Activated CD8-positive, alpha-beta memory T cell treated with anti-CD3 and anti-CD28 coated beads for 4 hours (primary cell): ENCODE results near the gene FAM174B.

Experiments used
- DNase-seq, 2 donors: peaks; one replicate each; pipeline ENCODE4 v3.0.0-alpha.2; 2020; ENCODE audit warnings: low read depth in 2 of 2

The FAM174B gene

GRCh38 chr15:92600856-92601255, 54.7 kb downstream of the FAM174B start:
- no peak for DNase-seq

DNA sequence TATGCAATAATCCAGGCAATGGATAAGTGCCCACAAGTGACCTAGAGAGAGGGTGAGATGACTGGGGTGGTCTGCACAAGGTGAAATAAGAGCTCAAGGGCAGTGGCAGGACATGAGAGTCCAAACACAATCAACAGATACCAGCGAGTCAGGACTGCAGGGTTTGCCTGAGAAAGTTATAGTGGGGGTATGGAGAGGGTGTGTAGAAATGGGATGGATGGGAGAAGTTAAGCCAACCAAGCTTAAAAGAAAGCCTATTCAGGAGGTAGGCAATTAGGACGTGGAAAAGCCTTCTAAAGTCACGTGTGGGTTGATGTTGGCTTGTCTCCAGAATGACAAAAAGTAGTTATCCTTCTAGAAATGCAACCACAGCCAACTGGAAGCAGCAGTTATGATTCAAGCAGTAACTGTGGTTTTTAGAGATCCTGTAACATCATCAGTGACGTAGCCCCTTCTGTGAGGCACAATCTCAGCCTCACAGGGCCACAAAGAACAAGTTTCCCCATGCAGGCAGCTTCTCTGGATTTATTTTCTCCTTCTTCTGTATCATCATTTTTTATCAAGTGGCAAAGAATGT, 56.1 kb downstream of the FAM174B start:
- DNase-seq: no peak

DNA sequence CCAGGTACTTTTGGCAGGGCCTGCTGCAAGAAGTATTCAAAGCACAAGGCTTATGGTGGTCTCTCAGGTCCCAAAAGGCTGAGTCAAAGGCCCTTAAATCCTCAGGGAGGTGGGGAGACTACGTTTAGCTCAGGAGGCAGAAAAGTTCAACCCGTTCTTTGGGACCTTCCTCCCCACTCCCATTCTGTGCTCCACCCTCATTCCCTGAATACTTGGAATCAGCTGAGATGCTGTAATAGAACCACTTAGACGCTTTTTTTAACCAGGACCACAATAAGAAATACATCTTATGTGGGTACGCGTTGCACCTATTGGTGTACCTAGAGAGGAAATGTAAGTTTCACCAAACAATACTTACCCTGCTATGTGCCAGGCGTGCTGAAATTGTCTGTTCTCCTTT, 58.0 kb downstream of the FAM174B start:
- no peak for DNase-seq

DNA sequence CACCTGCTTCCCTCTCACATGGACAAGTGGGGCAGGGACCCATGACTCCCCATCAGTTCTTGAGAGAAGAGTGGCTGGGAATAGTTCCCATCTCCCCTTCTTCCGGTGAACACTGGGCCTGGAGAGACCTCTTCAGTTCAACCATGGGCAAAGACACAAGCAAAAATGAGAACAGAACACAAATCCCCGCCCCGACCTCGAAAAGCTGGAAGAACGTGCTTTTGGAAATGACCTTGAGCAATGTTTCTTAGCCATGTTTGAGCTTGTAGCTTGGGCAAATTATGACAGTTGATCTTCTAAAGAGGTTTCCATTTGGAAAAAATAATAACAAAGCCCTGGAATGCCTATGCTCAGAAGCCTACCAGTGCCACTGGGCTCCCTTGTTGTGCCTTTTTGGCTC, 59.0 kb downstream of the FAM174B start:
- DNase-seq: no peak

DNA sequence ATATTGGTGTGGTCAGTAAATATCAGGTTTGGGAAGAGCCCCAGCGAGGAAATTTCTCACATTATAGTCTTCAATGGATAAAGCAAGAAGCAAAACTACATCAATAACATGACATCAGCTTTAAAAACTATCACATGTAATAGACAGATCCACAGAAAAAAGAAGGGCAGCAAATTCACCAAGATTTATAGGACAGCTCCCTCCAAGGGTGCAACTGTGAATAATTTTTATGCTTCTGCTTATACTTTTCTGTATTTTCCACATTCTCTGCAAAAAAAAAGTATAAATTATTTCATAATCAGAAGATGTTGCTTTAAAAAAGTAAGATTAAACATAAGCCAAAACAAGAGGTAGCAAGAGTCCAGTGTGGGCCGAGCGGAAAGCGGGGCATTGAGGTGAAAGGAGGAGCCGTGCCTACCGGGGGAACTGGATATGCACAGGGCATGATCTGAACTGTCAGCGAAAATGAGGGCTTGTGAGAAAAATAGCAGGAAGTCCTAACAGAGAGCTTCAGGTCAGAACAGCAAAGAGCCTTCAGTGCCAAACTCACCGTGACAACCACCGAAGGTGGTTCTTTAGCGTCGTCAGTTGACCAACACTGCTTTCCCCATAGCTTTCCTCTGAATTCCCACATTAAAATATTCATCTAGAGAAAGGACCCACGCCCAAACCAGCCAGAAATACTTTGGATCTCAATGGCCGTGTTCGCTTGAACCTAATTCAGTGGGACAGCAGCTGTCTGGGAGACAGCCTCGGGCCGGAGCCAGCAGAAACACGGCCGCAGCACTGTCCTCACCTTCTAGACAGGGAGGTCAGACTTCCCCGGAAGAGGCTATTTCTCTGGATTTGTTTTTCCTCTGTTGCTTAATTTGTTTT, 59.8 kb downstream of the FAM174B start:
- DNase-seq: no peak

DNA sequence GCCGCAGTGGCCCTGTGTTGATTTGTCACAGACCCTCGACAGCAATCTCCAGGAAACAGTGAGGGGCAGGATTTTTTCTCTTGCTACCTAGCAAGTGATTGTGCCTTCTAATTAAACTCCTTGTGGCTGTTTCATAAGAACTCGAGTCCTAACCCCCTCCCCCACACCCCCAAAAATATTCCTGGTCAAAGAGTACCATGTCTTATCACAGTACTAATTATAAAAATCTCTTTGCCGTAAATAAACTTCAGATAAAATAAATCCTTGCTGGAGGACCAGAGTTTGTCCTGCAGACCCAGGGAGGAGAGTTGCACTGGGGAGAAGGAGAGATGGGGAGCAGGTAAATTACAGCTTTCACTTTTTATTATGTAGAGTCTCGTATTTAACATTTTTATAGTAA, 64.3 kb downstream of the FAM174B start:
- DNase-seq: no peak

DNA sequence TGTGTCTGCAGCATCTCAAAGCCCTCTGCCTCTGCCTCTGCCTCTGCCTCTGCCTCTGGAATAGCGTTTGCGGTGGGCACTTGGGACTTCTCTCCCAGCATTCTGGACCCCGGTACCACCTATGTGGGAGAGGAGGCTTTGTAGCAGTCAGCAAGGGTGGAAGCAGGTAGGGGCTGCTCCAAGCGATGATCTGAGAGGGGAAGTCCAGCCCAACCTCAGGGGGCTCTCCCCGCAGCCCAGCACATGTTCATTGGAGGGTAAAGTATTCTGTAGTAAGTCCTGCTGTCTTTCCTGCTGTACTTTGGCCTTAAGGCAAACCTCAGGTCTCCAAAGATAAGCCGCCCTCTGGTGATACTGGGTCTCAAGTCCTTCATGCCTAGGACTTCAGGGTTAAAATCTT, 68.6 kb downstream of the FAM174B start:
- no peak for DNase-seq

- DNase-seq: no peak
These were observed 69.1 kb downstream of the FAM174B start for GRCh38 chr15:92586383-92586942.

- DNase-seq: no peak
These were observed 71.5 kb downstream of the FAM174B start for GRCh38 chr15:92584105-92584504.

DNA sequence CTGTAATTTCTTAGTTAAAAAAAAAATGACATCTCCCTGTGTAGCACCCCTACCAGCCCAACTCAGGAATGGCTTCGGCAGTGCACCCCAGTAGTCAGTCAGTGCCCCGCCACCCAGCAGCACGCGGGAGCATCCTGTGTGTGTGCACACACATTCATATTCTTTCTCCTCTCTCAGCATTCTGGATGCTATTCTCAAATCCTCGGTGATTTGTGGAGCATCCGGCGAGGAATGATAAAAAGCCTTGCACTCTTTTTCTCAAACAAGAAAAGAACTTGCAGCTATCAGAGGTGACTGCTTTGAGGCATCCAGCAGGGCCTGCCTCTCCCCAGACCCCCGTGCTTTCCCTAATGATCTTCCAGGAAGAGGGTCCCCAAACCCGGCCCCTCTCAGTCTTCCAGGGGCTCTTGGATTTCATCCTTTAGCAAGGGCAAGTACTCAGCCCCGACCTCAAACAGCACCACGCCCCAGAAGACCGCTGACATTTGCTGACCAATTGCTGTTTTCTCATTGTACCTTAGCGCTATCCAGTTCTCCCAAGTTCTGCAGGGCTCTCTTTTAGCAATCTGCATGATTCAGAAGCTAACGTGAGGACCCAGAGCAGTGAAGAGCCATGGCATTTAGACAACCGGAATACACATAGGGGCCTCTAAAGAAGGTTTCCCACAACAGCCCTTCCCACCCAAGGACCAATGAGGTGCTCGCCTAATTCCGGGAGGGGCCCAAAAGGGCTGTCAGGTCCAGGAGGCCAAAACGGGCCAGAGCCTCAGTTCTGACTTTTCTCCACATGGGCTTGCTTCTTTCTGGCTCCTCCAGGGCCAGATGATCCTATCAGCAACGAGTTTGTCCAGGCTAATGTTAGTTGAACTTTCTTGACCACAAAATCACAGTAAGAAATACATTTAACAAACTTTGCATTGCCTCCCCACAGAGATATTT, 72.2 kb downstream of the FAM174B start:
- DNase-seq: no peak

GRCh38 chr15:92582206-92582605, 73.4 kb downstream of the FAM174B start:
- no peak for DNase-seq

- no peak for DNase-seq
These were observed 74.6 kb downstream of the FAM174B start for GRCh38 chr15:92580933-92581445.

DNA sequence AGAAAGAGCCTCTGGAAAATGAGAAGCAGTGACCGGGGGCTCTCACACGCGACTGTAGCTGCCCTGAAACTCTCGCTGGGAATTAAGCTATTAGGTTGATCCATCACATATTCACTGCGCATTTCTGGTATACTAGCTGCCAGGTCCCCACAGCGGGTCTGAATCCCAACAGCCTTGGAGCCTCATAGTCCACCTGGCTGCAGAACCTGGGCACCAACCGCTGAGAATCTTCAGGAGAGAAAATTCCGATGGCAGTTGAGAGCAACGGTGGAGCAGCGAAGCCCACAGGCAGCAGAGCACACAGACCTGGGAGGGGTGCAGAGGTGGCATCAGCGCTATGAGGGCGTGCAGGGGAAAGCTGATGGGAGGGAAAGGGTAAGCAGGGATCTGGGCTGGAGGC, 75.1 kb downstream of the FAM174B start:
- no peak for DNase-seq

GRCh38 chr15:92579931-92580470, 75.6 kb downstream of the FAM174B start:
- DNase-seq: no peak

- no peak for DNase-seq
These were observed 76.1 kb downstream of the FAM174B start for GRCh38 chr15:92579486-92579885.

- DNase-seq: no peak
These were observed 77.3 kb downstream of the FAM174B start for GRCh38 chr15:92578096-92578835.

DNA sequence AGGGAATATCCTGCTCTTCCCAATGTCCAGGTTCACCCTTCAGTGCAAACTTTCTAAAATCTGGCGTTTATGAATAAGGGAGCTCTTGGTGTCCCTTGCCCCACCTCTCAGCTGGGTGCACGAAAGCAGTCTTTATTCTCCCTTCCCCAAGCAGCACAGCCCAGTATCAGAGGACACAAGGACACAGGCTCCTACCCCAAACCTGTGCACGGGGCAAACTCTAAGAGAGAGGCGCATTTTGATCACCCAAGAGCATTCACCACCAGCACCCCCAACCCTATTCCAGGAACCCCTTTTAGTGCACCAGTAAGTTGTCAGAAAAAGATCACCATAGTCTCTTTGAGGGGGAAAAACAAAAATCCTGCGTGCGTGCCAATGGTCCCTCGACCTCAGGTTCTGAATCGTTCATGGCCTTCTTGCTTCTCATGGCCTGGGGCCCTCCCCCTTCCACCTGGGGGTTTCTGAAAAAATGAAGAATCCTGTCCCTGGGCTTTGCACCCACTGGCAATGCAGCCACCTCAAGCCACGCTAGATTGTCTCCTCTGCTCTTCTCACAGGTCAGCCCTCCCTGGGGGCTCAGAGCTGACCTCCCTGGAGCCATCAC, 78.9 kb downstream of the FAM174B start:
- no peak for DNase-seq

- no peak for DNase-seq
These were observed 81.0 kb downstream of the FAM174B start for GRCh38 chr15:92574566-92574965.

GRCh38 chr15:92574161-92574560, 81.4 kb downstream of the FAM174B start:
- DNase-seq: no peak

GRCh38 chr15:92571824-92572223, 83.8 kb downstream of the FAM174B start:
- no peak for DNase-seq
